Measurements from ENCODE around the gene SERTAD1. TPM values are rescaled to one million over a fixed set of nuclear protein-coding genes. Genes with fewer than 3 reads are reported as not detected.

The SERTAD1 gene
- total RNA-seq, 1 donor from 2014 or later, result 22.9 TPM

- no peaks in the 10 kb centered on the region for H3K79me2 ChIP-seq (ENCODE audit: insufficient read depth, low read length)
- H3K27ac Mint-ChIP-seq (ENCODE audit: unreplicated experiment), result no peak overlapping the region
- no peaks in the 10 kb centered on the region for H4K20me1 ChIP-seq (ENCODE audit: insufficient read depth, low read length)
- no peaks in the 10 kb centered on the region for H3K27me3 ChIP-seq (ENCODE audit: insufficient read depth, low read length)
- H3K27me3 Mint-ChIP-seq (ENCODE audit: low read depth, unreplicated experiment), result peaks cover 13% of the 10 kb centered on the region
- H3K4me3 Mint-ChIP-seq (ENCODE audit: unreplicated experiment), result no peak overlapping the region
- H3K36me3 Mint-ChIP-seq (ENCODE audit: low read depth, unreplicated experiment), result peaks cover 12% of the 10 kb centered on the region
- H3K9me3 Mint-ChIP-seq (ENCODE audit: unreplicated experiment), result no peaks in the 10 kb centered on the region
- H3K27ac ChIP-seq (ENCODE audit: low read depth, low read length), result no peak overlapping the region
- FAIRE-seq (no peak), DNase-seq (ENCODE audit: low read depth) (no peak)
- TF ChIP-seq CTCF (IDR thresholded peaks at IDR 0.05; ENCODE audit: insufficient read depth, low read depth, low read length) (no peak), EZH2 (IDR thresholded peaks at IDR 0.05; ENCODE audit: insufficient read depth, low read length) (no peak)
- H3K9me3 ChIP-seq (ENCODE audit: insufficient read depth, low read depth, low read length), result no peaks in the 10 kb centered on the region
- H3K9ac ChIP-seq (ENCODE audit: low read length), result no peak overlapping the region
- H2AFZ ChIP-seq (ENCODE audit: low read depth, low read length), result no peak overlapping the region
- no peaks in the 10 kb centered on the region for H3K36me3 ChIP-seq (ENCODE audit: insufficient read depth, low read length)
- H3K4me1 ChIP-seq (ENCODE audit: insufficient read depth, low read length), result no peaks in the 10 kb centered on the region
- H3K4me3 ChIP-seq (ENCODE audit: insufficient read depth, low read depth, low read length), result no peak overlapping the region
- no peaks in the 10 kb centered on the region for H3K4me1 Mint-ChIP-seq (ENCODE audit: low read depth, unreplicated experiment)
- no peak overlapping the region for H3K4me2 ChIP-seq (ENCODE audit: low read length)
Measured at GRCh38 chr19:40383668-40384248, 42.0 kb downstream of the SERTAD1 start.

GRCh38 chr19:40381321-40381720, 44.5 kb downstream of the SERTAD1 start:
- H3K27me3 Mint-ChIP-seq (ENCODE audit: low read depth, unreplicated experiment), result peaks cover 5% of the 10 kb centered on the region
- DNase-seq (ENCODE audit: low read depth), result no peak
- H3K4me3 Mint-ChIP-seq (ENCODE audit: unreplicated experiment), result no peak overlapping the region
- no peak overlapping the region for H3K4me3 ChIP-seq (ENCODE audit: insufficient read depth, low read depth, low read length)
- no peaks in the 10 kb centered on the region for H3K79me2 ChIP-seq (ENCODE audit: insufficient read depth, low read length)
- FAIRE-seq, result no peak
- no peak overlapping the region for H2AFZ ChIP-seq (ENCODE audit: low read depth, low read length)
- no peak overlapping the region for H3K9ac ChIP-seq (ENCODE audit: low read length)
- no peaks in the 10 kb centered on the region for H3K4me1 Mint-ChIP-seq (ENCODE audit: low read depth, unreplicated experiment)
- no peaks in the 10 kb centered on the region for H3K4me1 ChIP-seq (ENCODE audit: insufficient read depth, low read length)
- no peaks in the 10 kb centered on the region for H3K9me3 ChIP-seq (ENCODE audit: insufficient read depth, low read depth, low read length)
- no peak overlapping the region for H3K27ac ChIP-seq (ENCODE audit: low read depth, low read length)
- H3K27ac Mint-ChIP-seq (ENCODE audit: unreplicated experiment), result no peak overlapping the region
- H3K9me3 Mint-ChIP-seq (ENCODE audit: unreplicated experiment), result no peaks in the 10 kb centered on the region
- no peaks in the 10 kb centered on the region for H3K27me3 ChIP-seq (ENCODE audit: insufficient read depth, low read length)
- TF ChIP-seq CTCF (IDR thresholded peaks at IDR 0.05; ENCODE audit: insufficient read depth, low read depth, low read length) (no peak), EZH2 (IDR thresholded peaks at IDR 0.05; ENCODE audit: insufficient read depth, low read length) (no peak)
- H3K36me3 Mint-ChIP-seq (ENCODE audit: low read depth, unreplicated experiment), result peaks cover 15% of the 10 kb centered on the region
- no peaks in the 10 kb centered on the region for H3K36me3 ChIP-seq (ENCODE audit: insufficient read depth, low read length)
- H3K4me2 ChIP-seq (ENCODE audit: low read length), result no peak overlapping the region
- no peaks in the 10 kb centered on the region for H4K20me1 ChIP-seq (ENCODE audit: insufficient read depth, low read length)

- H3K9me3 ChIP-seq (ENCODE audit: insufficient read depth, low read depth, low read length), result no peaks in the 10 kb centered on the region
- H3K4me3 ChIP-seq (ENCODE audit: insufficient read depth, low read depth, low read length), result no peak overlapping the region
- no peak overlapping the region for H2AFZ ChIP-seq (ENCODE audit: low read depth, low read length)
- H3K27me3 ChIP-seq (ENCODE audit: insufficient read depth, low read length), result no peaks in the 10 kb centered on the region
- TF ChIP-seq CTCF (IDR thresholded peaks at IDR 0.05; ENCODE audit: insufficient read depth, low read depth, low read length), result no peak
- no peak for TF ChIP-seq EZH2 (IDR thresholded peaks at IDR 0.05; ENCODE audit: insufficient read depth, low read length)
- H3K27ac ChIP-seq (ENCODE audit: low read depth, low read length), result no peak overlapping the region
- H3K9ac ChIP-seq (ENCODE audit: low read length), result no peak overlapping the region
- H3K36me3 ChIP-seq (ENCODE audit: insufficient read depth, low read length), result no peaks in the 10 kb centered on the region
- H3K4me2 ChIP-seq (ENCODE audit: low read length), result no peak overlapping the region
- no peak for DNase-seq (ENCODE audit: low read depth)
- H3K4me3 Mint-ChIP-seq (ENCODE audit: unreplicated experiment), result no peak overlapping the region
- no peak overlapping the region for H3K27ac Mint-ChIP-seq (ENCODE audit: unreplicated experiment)
- H3K9me3 Mint-ChIP-seq (ENCODE audit: unreplicated experiment), result no peaks in the 10 kb centered on the region
- H4K20me1 ChIP-seq (ENCODE audit: insufficient read depth, low read length), result no peaks in the 10 kb centered on the region
- H3K36me3 Mint-ChIP-seq (ENCODE audit: low read depth, unreplicated experiment), result peaks cover 18% of the 10 kb centered on the region
- H3K4me1 ChIP-seq (ENCODE audit: insufficient read depth, low read length), result no peaks in the 10 kb centered on the region
- peaks cover 5% of the 10 kb centered on the region for H3K27me3 Mint-ChIP-seq (ENCODE audit: low read depth, unreplicated experiment)
- H3K4me1 Mint-ChIP-seq (ENCODE audit: low read depth, unreplicated experiment), result no peaks in the 10 kb centered on the region
- no peak for FAIRE-seq
- no peaks in the 10 kb centered on the region for H3K79me2 ChIP-seq (ENCODE audit: insufficient read depth, low read length)
Measured at GRCh38 chr19:40380199-40381037, 45.4 kb downstream of the SERTAD1 start.

Measured in astrocyte (in vitro differentiated cells and primary cell).